DMS53 (cell line): Measurements from ENCODE around the gene CHD1.

Source experiments
- DNase-seq: peaks from one replicate; lab custom pipeline; 2025; lab: John Stamatoyannopoulos, UW

CHD1 gene

GRCh38 chr5:98935206-98935605 is 6.4 kb upstream of the CHD1 start:
- no peak for DNase-seq

- no peak for DNase-seq
Measured at GRCh38 chr5:98934546-98934945, 5.7 kb upstream of the CHD1 start.

- no peak for DNase-seq
Measured at GRCh38 chr5:98933445-98934072, 4.8 kb upstream of the CHD1 start.

- DNase-seq: no peak
Measured at GRCh38 chr5:98930972-98931762, 2.4 kb upstream of the CHD1 start.

- peak; percentile 59 for DNase-seq
Measured at GRCh38 chr5:98929710-98930298, 997 bp upstream of the CHD1 start.

- DNase-seq: peak; percentile 90
Measured at GRCh38 chr5:98927989-98928872, 576 bp downstream of the CHD1 start.

GRCh38 chr5:98927242-98927988 is 1.4 kb downstream of the CHD1 start:
- peak; percentile 28 for DNase-seq

- DNase-seq: no peak
Measured at GRCh38 chr5:98923966-98924365, 4.8 kb downstream of the CHD1 start.

GRCh38 chr5:98921947-98922505 is 6.8 kb downstream of the CHD1 start:
- DNase-seq: no peak

GRCh38 chr5:98917433-98917832 is 11.4 kb downstream of the CHD1 start:
- DNase-seq: no peak

- no peak for DNase-seq
Measured at GRCh38 chr5:98916540-98916939, 12.3 kb downstream of the CHD1 start.

- no peak for DNase-seq
Measured at GRCh38 chr5:98913911-98914310, 14.9 kb downstream of the CHD1 start.

GRCh38 chr5:98911280-98912040 is 17.3 kb downstream of the CHD1 start:
- DNase-seq: peak; percentile 8

GRCh38 chr5:98909363-98909762 is 19.4 kb downstream of the CHD1 start:
- DNase-seq: no peak

GRCh38 chr5:98907951-98908350 is 20.9 kb downstream of the CHD1 start:
- no peak for DNase-seq

GRCh38 chr5:98906756-98907355 is 22.0 kb downstream of the CHD1 start:
- DNase-seq: no peak

GRCh38 chr5:98905857-98906688 is 22.7 kb downstream of the CHD1 start:
- DNase-seq: peak; percentile 63

GRCh38 chr5:98904780-98905179 is 24.0 kb downstream of the CHD1 start:
- DNase-seq: no peak

- DNase-seq: no peak
Measured at GRCh38 chr5:98902733-98903132, 26.1 kb downstream of the CHD1 start.
